ENCODE measurements around the gene ABHD12B.

DNA sequence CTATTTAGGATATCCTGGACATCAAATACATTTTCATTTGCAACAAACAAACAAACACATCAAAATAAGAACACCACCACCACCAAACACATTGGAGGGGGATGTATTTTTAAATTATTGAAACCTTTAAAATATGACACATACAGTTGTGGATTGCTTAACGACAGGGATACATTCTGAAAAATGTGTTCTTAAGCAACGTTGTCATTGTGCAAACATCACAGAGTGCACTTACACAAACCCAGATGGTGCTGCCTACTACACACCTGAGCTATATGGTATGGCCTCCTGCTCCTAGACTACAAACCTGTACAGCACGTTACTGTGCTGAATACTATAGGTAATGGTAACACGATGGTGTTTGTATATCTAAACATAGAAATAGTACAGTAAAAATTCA is 53.0 kb downstream of the ABHD12B start:
- no peak for TF ChIP-seq CTCF (IDR thresholded peaks at IDR 0.05)
- TF ChIP-seq EP300 (IDR thresholded peaks at IDR 0.05; ENCODE audit: low read depth): no peak
